HL-60/S4 (cell line): ENCODE data around the gene CLEC4G.
"Not testable (repeated sequence)": the region's sequence is repeated elsewhere in the genome, so short reads cannot be mapped to it uniquely, and the experiment has no call there.

ENCODE experiments used
- in situ Hi-C: fragments of 300-500 bp; cut with MboI; formaldehyde crosslinking; loops from 2 replicates; pipeline ENCODE4 v1.14.3; 2022; ENCODE audit warnings: low sequenced_read_pairs

CLEC4G gene, protein sequence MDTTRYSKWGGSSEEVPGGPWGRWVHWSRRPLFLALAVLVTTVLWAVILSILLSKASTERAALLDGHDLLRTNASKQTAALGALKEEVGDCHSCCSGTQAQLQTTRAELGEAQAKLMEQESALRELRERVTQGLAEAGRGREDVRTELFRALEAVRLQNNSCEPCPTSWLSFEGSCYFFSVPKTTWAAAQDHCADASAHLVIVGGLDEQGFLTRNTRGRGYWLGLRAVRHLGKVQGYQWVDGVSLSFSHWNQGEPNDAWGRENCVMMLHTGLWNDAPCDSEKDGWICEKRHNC

GRCh38 chr19:7732045-7732444 is at the start of gene CLEC4G:
Gene CLEC4G, minus strand, starts transcription at chr19:7732110. Its CDS starts 8 bp downstream, at chr19:7732102.
- in situ Hi-C loops = no loop called here

- in situ Hi-C loops = loop anchor here (25.0 kb wide), 1 partner anchor 669 kb away; no protein-coding TSS in a partner anchor
These were observed 49.2 kb upstream of the CLEC4G start for GRCh38 chr19:7781157-7781556.

GRCh38 chr19:7779631-7780486 is 47.9 kb upstream of the CLEC4G start:
- in situ Hi-C loops = loop anchor here (25.0 kb wide), 1 partner anchor 668 kb away; no protein-coding TSS in a partner anchor

GRCh38 chr19:7778081-7778480 is 46.2 kb upstream of the CLEC4G start:
- in situ Hi-C loops = loop anchor here (25.0 kb wide), 1 partner anchor 666 kb away; no protein-coding TSS in a partner anchor

- in situ Hi-C loops = loop anchor here (25.0 kb wide), 1 partner anchor 663 kb away; no protein-coding TSS in a partner anchor
These were observed 43.9 kb upstream of the CLEC4G start for GRCh38 chr19:7775761-7776160.

DNA sequence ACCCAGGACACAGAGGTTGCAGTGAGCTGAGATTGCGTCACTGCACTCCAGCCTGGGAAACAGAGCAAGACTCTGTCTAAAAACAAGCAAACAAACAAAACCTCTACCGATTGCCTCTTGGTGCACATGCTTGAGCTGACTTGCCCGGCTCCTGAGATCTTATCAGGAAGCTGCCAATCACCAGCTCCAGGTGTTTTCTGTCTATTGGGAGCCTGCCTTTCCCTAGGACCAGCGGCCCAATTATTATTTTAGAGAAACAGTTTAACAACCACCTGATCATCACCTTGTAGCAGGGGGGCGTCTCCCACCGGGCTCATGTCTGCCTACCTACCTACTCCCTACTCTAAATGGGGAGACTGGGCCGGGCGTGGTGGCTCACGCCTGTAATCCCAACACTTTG is 41.9 kb upstream of the CLEC4G start:
- in situ Hi-C loops = no loop called here

DNA sequence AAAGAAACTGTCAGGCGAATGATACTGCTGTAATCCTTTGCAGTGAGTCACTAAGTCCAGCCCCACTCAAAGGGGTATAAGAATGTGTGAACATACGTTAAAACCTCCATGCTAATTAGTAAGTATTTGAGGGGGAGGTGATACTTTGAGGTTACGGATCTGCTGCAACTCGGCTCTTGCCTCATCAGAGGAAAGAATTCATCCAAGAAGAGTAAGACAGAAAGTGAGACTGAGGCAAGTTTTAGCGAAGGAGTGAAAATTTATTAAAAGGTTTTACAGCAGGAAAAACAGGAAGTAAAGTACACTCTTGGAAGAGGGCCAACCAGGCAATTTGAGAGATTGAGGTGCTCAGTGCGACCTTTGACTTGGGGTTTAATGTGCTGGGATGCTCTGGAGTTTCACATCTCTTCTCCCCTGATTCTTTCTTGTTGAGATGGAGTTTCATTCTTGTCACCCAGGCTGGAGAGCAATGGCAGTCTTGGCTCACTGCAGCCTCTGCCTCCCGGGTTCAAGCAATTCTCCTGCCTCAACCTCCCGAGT is 40.9 kb upstream of the CLEC4G start:
- in situ Hi-C loops = no loop called here

DNA sequence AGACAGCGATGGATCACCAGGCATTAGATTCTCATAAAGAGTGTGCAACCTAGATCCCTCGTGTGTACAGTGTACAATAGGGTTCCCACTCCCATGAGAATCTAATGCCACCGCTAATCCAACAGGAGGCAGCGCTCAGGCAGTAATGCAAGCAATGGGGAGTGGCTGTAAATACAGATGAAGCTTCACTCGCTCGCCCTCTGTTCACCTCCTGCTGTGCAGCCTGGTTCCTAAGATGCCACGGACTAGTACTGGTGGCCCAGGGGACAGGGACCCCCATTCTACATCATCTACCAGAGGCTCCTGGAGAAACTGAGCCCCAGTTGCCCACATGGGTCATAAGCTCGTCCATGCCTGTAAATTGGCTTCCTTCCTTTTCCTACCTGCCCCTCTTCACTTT is 39.2 kb upstream of the CLEC4G start:
- in situ Hi-C loops = no loop called here

- in situ Hi-C loops = no loop called here
These were observed 37.3 kb upstream of the CLEC4G start for GRCh38 chr19:7769171-7769570.

GRCh38 chr19:7767487-7767886 is 35.6 kb upstream of the CLEC4G start:
- in situ Hi-C loops = no loop called here

DNA sequence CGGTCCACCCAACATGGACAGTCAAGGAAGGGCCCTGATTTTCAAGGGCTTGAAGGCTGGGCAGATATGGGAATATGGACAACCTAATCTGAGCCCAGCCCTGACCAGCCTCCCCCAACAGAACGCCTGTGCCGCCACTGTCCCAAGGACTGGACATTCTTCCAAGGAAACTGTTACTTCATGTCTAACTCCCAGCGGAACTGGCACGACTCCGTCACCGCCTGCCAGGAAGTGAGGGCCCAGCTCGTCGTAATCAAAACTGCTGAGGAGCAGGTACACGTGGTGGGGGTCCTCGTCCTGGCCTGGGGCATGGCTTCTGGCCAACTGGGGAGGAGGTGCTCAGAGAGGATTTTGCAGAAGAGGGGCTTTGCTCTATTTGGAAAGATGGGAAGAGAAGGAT is 34.6 kb upstream of the CLEC4G start:
- in situ Hi-C loops = no loop called here

- in situ Hi-C loops = not testable (repeated sequence)
These were observed 33.1 kb upstream of the CLEC4G start for GRCh38 chr19:7765043-7765442.

- in situ Hi-C loops = not testable (repeated sequence)
These were observed 32.2 kb upstream of the CLEC4G start for GRCh38 chr19:7764157-7764556.

- in situ Hi-C loops = no loop called here
These were observed 31.8 kb upstream of the CLEC4G start for GRCh38 chr19:7763696-7764095.

DNA sequence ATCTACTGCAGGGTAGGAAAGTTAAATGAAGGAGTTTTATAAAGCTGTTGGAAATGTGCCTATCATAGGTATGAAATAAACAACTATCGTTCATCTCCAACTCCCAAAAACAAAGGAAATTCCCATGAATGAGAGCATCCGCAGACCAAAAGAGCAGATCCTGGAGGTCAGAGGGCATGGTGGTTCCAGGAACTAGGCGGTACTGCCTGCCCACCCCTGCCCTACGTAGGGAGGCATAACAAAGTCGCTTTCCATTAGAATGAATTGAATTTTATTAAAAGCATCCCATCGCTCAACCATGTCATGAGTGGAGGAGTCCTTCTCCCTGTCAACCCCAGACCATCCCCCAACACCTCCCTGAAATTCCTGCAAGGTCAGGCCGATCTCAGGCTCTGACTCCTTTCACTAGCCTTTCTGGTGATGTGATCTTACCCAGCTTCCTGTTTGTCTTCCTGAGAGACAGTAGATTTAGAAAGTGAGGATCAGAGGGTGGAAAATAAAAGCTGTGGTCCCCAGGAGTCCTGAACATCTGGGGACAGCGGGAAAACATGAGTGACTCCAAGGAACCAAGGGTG is 30.9 kb upstream of the CLEC4G start, which contains the start of gene CLEC4M:
TSS of gene CLEC4M (plus strand) at position 525 of the 575 bp plus-strand sequence. CDS start at position 549, 24 bp downstream.
- in situ Hi-C loops = no loop called here

- in situ Hi-C loops = no loop called here
These were observed 27.2 kb upstream of the CLEC4G start for GRCh38 chr19:7759156-7759555.

GRCh38 chr19:7757358-7757757 is 25.4 kb upstream of the CLEC4G start:
- in situ Hi-C loops = no loop called here

DNA sequence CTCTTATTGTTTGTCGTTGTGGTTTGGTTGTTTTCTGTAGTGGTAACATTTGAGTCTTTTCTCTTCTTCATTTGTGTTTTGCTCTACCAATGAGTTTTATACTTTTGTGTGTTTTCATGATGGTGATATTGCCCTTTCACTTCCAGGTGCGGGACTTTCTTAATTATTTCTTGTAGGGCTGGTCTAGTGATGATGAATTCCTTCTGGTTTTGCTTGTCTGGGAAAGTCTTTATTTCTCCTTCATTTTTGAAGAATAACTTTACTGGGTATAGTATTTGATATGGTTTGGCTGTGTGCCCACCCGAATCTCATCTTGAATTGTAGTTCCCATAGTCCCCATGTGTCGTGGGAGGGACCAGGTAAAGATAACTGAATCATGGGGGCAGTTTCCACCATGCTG is 24.3 kb upstream of the CLEC4G start:
- in situ Hi-C loops = no loop called here

DNA sequence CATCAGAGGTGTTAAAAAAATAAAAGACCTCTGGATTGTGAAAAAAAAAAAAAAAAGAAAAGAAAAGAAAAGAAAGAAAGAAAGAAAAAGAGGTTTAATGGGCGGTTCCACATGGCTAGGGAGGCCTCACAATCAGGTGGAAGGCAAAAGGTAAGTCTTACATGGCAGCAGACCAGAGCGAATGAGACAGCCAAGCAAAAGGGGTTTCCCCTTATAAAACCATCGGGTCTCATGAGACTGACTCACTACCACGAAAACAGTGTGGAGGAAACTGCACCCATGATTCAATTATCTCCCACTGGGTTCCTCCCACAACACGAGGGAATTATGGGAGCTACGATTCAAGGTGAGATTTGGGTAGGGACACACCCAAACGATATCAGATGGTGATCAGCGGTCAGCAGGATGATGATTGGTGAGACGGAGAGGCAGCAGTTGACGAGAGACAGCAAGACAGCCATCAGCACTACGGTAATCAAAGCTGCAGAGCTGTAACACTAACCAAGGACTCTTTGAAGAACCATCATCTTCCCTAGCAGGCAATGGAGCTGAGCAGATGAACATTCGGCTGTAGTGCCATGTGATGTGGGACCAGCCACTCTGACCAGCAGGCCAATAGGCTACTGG is 19.4 kb upstream of the CLEC4G start:
- in situ Hi-C loops = no loop called here

DNA sequence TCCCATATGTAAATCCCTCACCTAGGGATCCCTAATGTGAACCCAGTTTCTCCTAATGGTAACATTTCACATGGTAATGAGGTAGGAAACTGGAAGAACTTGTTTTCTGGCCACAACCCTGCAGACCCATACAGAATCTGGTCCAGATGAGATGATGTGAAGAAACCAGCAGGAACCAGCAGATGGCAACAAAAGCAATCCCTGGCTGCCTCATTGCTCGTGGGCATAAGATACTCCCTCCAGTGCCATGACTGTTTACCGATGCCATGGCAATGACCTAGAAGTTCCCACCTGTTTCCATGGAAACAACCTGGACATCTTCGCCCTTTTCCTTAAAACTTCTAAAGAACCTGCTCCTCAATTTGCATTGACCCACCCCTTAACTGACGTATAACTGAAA is 16.8 kb upstream of the CLEC4G start:
- in situ Hi-C loops = no loop called here

DNA sequence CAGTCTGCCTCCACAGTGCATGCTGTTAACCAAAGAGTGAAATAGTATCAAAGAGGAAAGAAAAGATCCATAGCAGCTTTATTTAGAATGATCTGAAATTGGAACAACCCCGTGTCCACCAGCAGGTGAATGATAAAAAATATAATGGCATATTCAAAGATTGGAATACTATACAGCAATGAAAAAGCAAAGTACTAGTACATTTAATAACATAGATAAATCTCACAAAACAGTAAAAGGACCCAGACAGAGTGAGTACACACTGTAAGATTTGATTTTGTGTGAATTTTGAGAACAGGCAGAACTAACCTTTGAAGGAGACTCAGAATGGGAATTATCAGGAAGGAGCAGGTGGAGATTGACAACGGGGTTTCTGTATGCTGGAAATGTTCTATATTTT is 16.3 kb upstream of the CLEC4G start:
- in situ Hi-C loops = no loop called here
